Parathyroid adenoma (tissue), 2 donors: ENCODE results near the gene LSM14A.

Source experiments
- H2AFZ ChIP-seq: fragments of 300-600 bp; sonication (generic); one replicate; pipeline ENCODE4 v1.7.0; 2017; ENCODE audit warnings: antibody characterized with exemption, mild to moderate bottlenecking
- H3K27ac ChIP-seq: fragments of 300-600 bp; sonication (generic); one replicate; pipeline ENCODE4 v1.7.0; 2017
- H3K27me3 ChIP-seq: fragments of 300-600 bp; sonication (generic); one replicate; pipeline ENCODE4 v1.7.0; 2017; ENCODE audit warnings: low read length; ENCODE audit not compliant: control insufficient read depth, insufficient read depth
- H3K36me3 ChIP-seq: fragments of 300-600 bp; sonication (generic); one replicate; pipeline ENCODE4 v1.7.0; 2017; ENCODE audit warnings: low read length; ENCODE audit not compliant: control insufficient read depth, insufficient read depth
- H3K4me1 ChIP-seq: fragments of 300-600 bp; sonication (generic); one replicate; pipeline ENCODE4 v1.7.0; 2017; ENCODE audit warnings: control low read depth
- H3K4me2 ChIP-seq: fragments of 300-600 bp; sonication (generic); one replicate; pipeline ENCODE4 v1.7.0; 2017; ENCODE audit warnings: low read length
- H3K4me3 ChIP-seq: fragments of 300-600 bp; sonication (generic); one replicate; pipeline ENCODE4 v1.7.0; 2017; ENCODE audit warnings: low read depth, low read length
- H3K79me2 ChIP-seq: fragments of 300-600 bp; sonication (generic); one replicate; pipeline ENCODE4 v1.7.0; 2017; ENCODE audit warnings: control low read depth
- H3K9ac ChIP-seq: fragments of 300-600 bp; sonication (generic); one replicate; pipeline ENCODE4 v1.7.0; 2017; ENCODE audit warnings: mild to moderate bottlenecking
- H3K9me3 ChIP-seq: fragments of 300-600 bp; sonication (generic); one replicate; pipeline ENCODE4 v1.7.0; 2017; ENCODE audit warnings: low read length; ENCODE audit not compliant: control insufficient read depth
- CTCF ChIP-seq: fragments of 300-600 bp; sonication (generic); IDR thresholded peaks from one replicate; pipeline ENCODE4 v1.7.0; 2017; ENCODE audit warnings: antibody characterized with exemption, mild to moderate bottlenecking
- donor health status: primary hyperparathyroidism.

Gene LSM14A

GRCh38 chr19:34208291-34208884 is 36.1 kb downstream of the LSM14A start:
- no peak for TF ChIP-seq CTCF
- no peak overlapping the region for H3K27ac ChIP-seq
- H3K4me1 ChIP-seq = no peaks in the 10 kb centered on the region
- H3K4me3 ChIP-seq = no peak overlapping the region
- no peaks in the 10 kb centered on the region for H3K9me3 ChIP-seq
- H3K79me2 ChIP-seq = peaks cover 23% of the 10 kb centered on the region
- no peak overlapping the region for H3K4me2 ChIP-seq
- no peak overlapping the region for H2AFZ ChIP-seq
- no peaks in the 10 kb centered on the region for H3K36me3 ChIP-seq
- no peak overlapping the region for H3K9ac ChIP-seq
- H3K27me3 ChIP-seq = no peaks in the 10 kb centered on the region

- Histone ChIP-seq H3K4me3 (no peak overlapping the region), H3K27me3 (no peaks in the 10 kb centered on the region), H3K27ac (no peak overlapping the region), H3K9ac (no peak overlapping the region), H3K4me2 (no peak overlapping the region), H3K9me3 (no peaks in the 10 kb centered on the region), H3K79me2 (peaks cover 19% of the 10 kb centered on the region), H2AFZ (no peak overlapping the region), H3K4me1 (no peaks in the 10 kb centered on the region), H3K36me3 (no peaks in the 10 kb centered on the region)
- no peak for TF ChIP-seq CTCF
Observed at GRCh38 chr19:34209726-34210125, 37.4 kb downstream of the LSM14A start.

GRCh38 chr19:34213283-34213682 is 41.0 kb downstream of the LSM14A start:
- Histone ChIP-seq H3K27me3 (no peaks in the 10 kb centered on the region), H2AFZ (no peak overlapping the region), H3K27ac (no peak overlapping the region), H3K36me3 (no peaks in the 10 kb centered on the region), H3K9me3 (no peaks in the 10 kb centered on the region), H3K4me3 (no peak overlapping the region), H3K9ac (no peak overlapping the region), H3K4me2 (no peak overlapping the region), H3K4me1 (no peaks in the 10 kb centered on the region), H3K79me2 (peaks cover 9% of the 10 kb centered on the region)
- no peak for TF ChIP-seq CTCF

GRCh38 chr19:34214040-34214439 is 41.7 kb downstream of the LSM14A start:
- Histone ChIP-seq H3K36me3 (no peaks in the 10 kb centered on the region), H3K4me3 (no peak overlapping the region), H3K4me2 (no peak overlapping the region), H3K9ac (no peak overlapping the region), H3K4me1 (peaks cover 5% of the 10 kb centered on the region), H3K27ac (no peak overlapping the region), H2AFZ (no peak overlapping the region), H3K79me2 (peaks cover 9% of the 10 kb centered on the region), H3K27me3 (no peaks in the 10 kb centered on the region), H3K9me3 (no peaks in the 10 kb centered on the region)
- no peak for TF ChIP-seq CTCF

GRCh38 chr19:34215006-34215665 is 42.8 kb downstream of the LSM14A start:
- no peak overlapping the region for H3K4me2 ChIP-seq
- no peak overlapping the region for H2AFZ ChIP-seq
- no peak for TF ChIP-seq CTCF
- H3K79me2 ChIP-seq = peaks cover 9% of the 10 kb centered on the region
- no peaks in the 10 kb centered on the region for H3K9me3 ChIP-seq
- peaks cover 5% of the 10 kb centered on the region for H3K4me1 ChIP-seq
- no peak overlapping the region for H3K27ac ChIP-seq
- no peaks in the 10 kb centered on the region for H3K27me3 ChIP-seq
- H3K4me3 ChIP-seq = no peak overlapping the region
- H3K36me3 ChIP-seq = no peaks in the 10 kb centered on the region
- H3K9ac ChIP-seq = no peak overlapping the region
